ENCODE results near the gene RPS6KA4. TPM values are rescaled to one million over a fixed set of nuclear protein-coding genes. Genes with fewer than 3 reads are reported as not detected.

RPS6KA4 gene
- total RNA-seq, 2 donors from 2014 or later: 18.9 to 23.7 TPM

GRCh38 chr11:64406221-64406946 is 47.4 kb downstream of the RPS6KA4 start:
- H3K9me3 ChIP-seq: no peaks in the 10 kb centered on the region
- no peaks in the 10 kb centered on the region for H3K4me1 ChIP-seq (replicated peaks)
- no peak for DNase-seq (ENCODE audit: low spot score)
- H3K36me3 ChIP-seq: no peaks in the 10 kb centered on the region
- H3K27ac ChIP-seq: no peak overlapping the region
- TF ChIP-seq POLR2AphosphoS5 (IDR thresholded peaks at IDR 0.05): no peak
- TF ChIP-seq, protein P1, sequence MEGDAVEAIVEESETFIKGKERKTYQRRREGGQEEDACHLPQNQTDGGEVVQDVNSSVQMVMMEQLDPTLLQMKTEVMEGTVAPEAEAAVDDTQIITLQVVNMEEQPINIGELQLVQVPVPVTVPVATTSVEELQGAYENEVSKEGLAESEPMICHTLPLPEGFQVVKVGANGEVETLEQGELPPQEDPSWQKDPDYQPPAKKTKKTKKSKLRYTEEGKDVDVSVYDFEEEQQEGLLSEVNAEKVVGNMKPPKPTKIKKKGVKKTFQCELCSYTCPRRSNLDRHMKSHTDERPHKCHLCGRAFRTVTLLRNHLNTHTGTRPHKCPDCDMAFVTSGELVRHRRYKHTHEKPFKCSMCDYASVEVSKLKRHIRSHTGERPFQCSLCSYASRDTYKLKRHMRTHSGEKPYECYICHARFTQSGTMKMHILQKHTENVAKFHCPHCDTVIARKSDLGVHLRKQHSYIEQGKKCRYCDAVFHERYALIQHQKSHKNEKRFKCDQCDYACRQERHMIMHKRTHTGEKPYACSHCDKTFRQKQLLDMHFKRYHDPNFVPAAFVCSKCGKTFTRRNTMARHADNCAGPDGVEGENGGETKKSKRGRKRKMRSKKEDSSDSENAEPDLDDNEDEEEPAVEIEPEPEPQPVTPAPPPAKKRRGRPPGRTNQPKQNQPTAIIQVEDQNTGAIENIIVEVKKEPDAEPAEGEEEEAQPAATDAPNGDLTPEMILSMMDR (IDR thresholded peaks at IDR 0.05): no peak
- no peak for TF ChIP-seq POLR2A (IDR thresholded peaks at IDR 0.05)
- 60% methylated on average over 10 of the region's 10 CpGs for WGBS
- no peaks in the 10 kb centered on the region for H3K27me3 ChIP-seq (replicated peaks; ENCODE audit: insufficient read depth)
- no peak overlapping the region for H3K4me3 ChIP-seq
- intact Hi-C loops (cut with DNase I): no loop called here

DNA sequence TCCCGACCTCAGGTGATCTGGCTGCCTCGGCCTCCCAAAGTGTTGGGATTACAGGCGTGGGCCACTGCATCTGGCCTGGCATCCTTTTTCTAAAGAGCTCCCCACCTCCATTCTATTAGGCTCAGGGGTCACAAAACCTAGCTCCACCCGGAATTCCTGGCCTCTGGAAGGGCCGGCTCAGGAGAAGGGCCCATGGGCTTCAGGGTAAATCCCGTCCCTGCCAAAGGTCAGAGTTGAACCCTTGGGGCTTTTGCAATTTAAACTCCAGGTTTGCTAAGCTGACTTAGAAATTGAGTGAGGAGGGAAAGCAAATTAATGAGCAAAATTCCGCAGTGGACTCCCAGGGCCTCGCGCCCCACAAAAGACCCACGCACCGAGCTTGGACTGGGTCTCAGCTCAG is 48.3 kb downstream of the RPS6KA4 start:
- no peaks in the 10 kb centered on the region for H3K4me1 ChIP-seq (replicated peaks)
- H3K9me3 ChIP-seq: no peaks in the 10 kb centered on the region
- TF ChIP-seq, protein P1 (IDR thresholded peaks at IDR 0.05): no peak
- no peak for TF ChIP-seq POLR2AphosphoS5 (IDR thresholded peaks at IDR 0.05)
- TF ChIP-seq POLR2A (IDR thresholded peaks at IDR 0.05): no peak
- intact Hi-C loops (cut with DNase I): no loop called here
- no peaks in the 10 kb centered on the region for H3K36me3 ChIP-seq
- no peak overlapping the region for H3K4me3 ChIP-seq
- no peak for DNase-seq (ENCODE audit: low spot score)
- no peaks in the 10 kb centered on the region for H3K27me3 ChIP-seq (replicated peaks; ENCODE audit: insufficient read depth)
- H3K27ac ChIP-seq: no peak overlapping the region
- WGBS: 87% methylated on average over 11 of the region's 11 CpGs

DNA sequence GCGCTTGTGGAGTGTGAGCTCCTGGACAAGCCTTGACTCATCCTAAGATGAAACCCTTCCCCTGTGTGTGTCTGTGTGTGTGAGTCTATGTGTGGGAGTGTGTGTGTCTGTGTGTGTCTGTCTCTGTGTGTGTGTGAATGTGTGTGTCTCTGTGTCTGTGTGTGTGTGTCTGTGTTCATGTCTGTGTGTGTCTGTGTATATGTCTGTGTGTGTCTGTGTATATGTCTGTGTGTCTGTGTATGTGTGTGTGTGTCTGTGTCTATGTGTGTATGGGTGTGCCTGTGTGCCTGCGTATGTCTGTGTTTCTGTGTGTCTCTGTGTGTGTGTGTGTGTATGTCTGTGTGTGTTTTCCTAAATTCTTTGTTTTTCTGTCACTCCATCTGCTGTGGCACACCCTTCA is 48.7 kb downstream of the RPS6KA4 start:
- no peaks in the 10 kb centered on the region for H3K36me3 ChIP-seq
- intact Hi-C loops (cut with DNase I): no loop called here
- no peak overlapping the region for H3K4me3 ChIP-seq
- WGBS: 100% methylated on average over 1 of the region's 2 CpGs
- no peaks in the 10 kb centered on the region for H3K4me1 ChIP-seq (replicated peaks)
- TF ChIP-seq POLR2AphosphoS5 (IDR thresholded peaks at IDR 0.05): no peak
- TF ChIP-seq POLR2A (IDR thresholded peaks at IDR 0.05): no peak
- TF ChIP-seq, protein P1 (IDR thresholded peaks at IDR 0.05): no peak
- H3K9me3 ChIP-seq: no peaks in the 10 kb centered on the region
- DNase-seq (ENCODE audit: low spot score): no peak
- H3K27me3 ChIP-seq (replicated peaks; ENCODE audit: insufficient read depth): no peaks in the 10 kb centered on the region
- H3K27ac ChIP-seq: no peak overlapping the region

DNA sequence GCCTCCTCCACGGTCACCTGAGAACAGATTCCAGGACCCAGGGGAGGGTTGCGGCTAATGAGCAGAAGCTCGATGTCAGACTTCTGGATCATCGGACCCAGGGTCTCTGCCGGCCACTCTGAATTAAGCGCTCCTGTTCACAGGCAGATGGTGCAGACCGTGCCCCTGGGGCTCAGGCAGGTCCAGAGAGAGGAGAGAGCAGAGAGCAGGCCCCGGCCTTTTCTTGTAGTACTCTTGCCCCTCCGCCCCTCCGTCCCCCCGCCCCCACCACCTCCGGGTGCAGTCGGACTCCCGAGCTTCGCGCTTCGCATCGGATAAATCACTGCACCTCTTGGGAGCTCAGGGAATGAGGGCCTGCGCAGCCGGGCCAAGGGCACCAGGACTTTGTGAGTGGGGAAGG is 50.3 kb downstream of the RPS6KA4 start:
- no peak overlapping the region for H3K4me3 ChIP-seq
- no peaks in the 10 kb centered on the region for H3K27me3 ChIP-seq (replicated peaks; ENCODE audit: insufficient read depth)
- intact Hi-C loops (cut with DNase I): no loop called here
- H3K27ac ChIP-seq: no peak overlapping the region
- H3K9me3 ChIP-seq: no peaks in the 10 kb centered on the region
- TF ChIP-seq POLR2AphosphoS5 (IDR thresholded peaks at IDR 0.05) (no peak), POLR2A (IDR thresholded peaks at IDR 0.05) (no peak)
- TF ChIP-seq, protein P1 (IDR thresholded peaks at IDR 0.05): no peak
- no peaks in the 10 kb centered on the region for H3K36me3 ChIP-seq
- DNase-seq (ENCODE audit: low spot score): no peak
- no peaks in the 10 kb centered on the region for H3K4me1 ChIP-seq (replicated peaks)
- whole genome bisulfite sequencing: 73% methylated on average over 20 of the region's 20 CpGs
